Measurements from ENCODE around the gene WDR27. TPM values are rescaled to one million over a fixed set of nuclear protein-coding genes. Genes with fewer than 3 reads are reported as not detected.

The WDR27 gene
- total and polyA plus RNA-seq, 10 of the 15 experiments (the other 5 are each of a cell fraction or from before 2014, with no cell fraction given) = 1.9 to 33.2 (median 19.0) TPM

- Histone ChIP-seq H3K9ac (ENCODE audit: control insufficient read depth, insufficient read depth, low read length) (no peak overlapping the region), H3K79me2 (ENCODE audit: control insufficient read depth, insufficient read depth, low read length) (no peaks in the 10 kb centered on the region), H4K20me1 (ENCODE audit: control insufficient read depth, insufficient read depth) (no peaks in the 10 kb centered on the region), H3K27me3 (replicated peaks in 1 of 2; ENCODE audit: control insufficient read depth in 2 of 2, insufficient read depth in 2 of 2, low read length in 1 of 2) (no peaks in the 10 kb centered on the region), H2AFZ (ENCODE audit: control insufficient read depth, low read depth, low read length) (no peak overlapping the region), H3K4me2 (ENCODE audit: control insufficient read depth, insufficient read depth) (no peak overlapping the region), H3K36me3 (ENCODE audit: control insufficient read depth in 2 of 2, insufficient read depth in 2 of 2, low read length in 1 of 2) (no peaks in the 10 kb centered on the region; a peak in 1 of 4 replicates), H3K4me3 (no peak overlapping the region), H3K9me3 (replicated peaks; ENCODE audit: control insufficient read depth, insufficient read depth, low read length) (no peaks in the 10 kb centered on the region), H3K27ac (ENCODE audit: control insufficient read depth, insufficient read depth) (no peak overlapping the region), H3K4me1 (ENCODE audit: control insufficient read depth, insufficient read depth, low read length) (no peaks in the 10 kb centered on the region)
- DNase-seq (ENCODE audit: low read depth, low spot score) (no peak), FAIRE-seq (no peak), ATAC-seq (no peak)
- WGBS (ENCODE audit: insufficient coverage, insufficient replicate concordance, low lambda C conversion rate, missing lambda C conversion rate) = 74% methylated on average over 4 of the region's 4 CpGs
- intact Hi-C loops (cut with micrococcal nuclease; ENCODE audit: unreplicated experiment) = no loop called here
- no TSS peak for BruUV-seq (replicated peaks)
- SMC1A ChIA-PET (ENCODE audit: uncharacterized antibody, unreplicated experiment) = no interaction called here
- RAD21 ChIA-PET (ENCODE audit: unreplicated experiment) = no interaction called here
- CTCF ChIA-PET = no interaction called here
- POLR2A ChIA-PET = no interaction called here
- in situ Hi-C loops (cut with MboI) = no loop called here
- TF ChIP-seq GATAD2B (conservative IDR thresholded peaks at IDR 0.05; ENCODE audit: low read depth) (no peak), NFIC (IDR thresholded peaks at IDR 0.05; ENCODE audit: low read depth, low read length) (no peak), NFYB (IDR thresholded peaks at IDR 0.05; ENCODE audit: insufficient read depth, low read depth, low read length) (no peak)
- TF ChIP-seq, protein P1, sequence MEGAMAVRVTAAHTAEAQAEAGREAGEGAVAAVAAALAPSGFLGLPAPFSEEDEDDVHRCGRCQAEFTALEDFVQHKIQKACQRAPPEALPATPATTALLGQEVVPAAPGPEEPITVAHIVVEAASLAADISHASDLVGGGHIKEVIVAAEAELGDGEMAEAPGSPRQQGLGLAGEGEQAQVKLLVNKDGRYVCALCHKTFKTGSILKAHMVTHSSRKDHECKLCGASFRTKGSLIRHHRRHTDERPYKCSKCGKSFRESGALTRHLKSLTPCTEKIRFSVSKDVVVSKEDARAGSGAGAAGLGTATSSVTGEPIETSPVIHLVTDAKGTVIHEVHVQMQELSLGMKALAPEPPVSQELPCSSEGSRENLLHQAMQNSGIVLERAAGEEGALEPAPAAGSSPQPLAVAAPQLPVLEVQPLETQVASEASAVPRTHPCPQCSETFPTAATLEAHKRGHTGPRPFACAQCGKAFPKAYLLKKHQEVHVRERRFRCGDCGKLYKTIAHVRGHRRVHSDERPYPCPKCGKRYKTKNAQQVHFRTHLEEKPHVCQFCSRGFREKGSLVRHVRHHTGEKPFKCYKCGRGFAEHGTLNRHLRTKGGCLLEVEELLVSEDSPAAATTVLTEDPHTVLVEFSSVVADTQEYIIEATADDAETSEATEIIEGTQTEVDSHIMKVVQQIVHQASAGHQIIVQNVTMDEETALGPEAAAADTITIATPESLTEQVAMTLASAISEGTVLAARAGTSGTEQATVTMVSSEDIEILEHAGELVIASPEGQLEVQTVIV (IDR thresholded peaks at IDR 0.05; ENCODE audit: borderline replicate concordance, partially characterized antibody) = no peak
- TF ChIP-seq, protein P2, sequence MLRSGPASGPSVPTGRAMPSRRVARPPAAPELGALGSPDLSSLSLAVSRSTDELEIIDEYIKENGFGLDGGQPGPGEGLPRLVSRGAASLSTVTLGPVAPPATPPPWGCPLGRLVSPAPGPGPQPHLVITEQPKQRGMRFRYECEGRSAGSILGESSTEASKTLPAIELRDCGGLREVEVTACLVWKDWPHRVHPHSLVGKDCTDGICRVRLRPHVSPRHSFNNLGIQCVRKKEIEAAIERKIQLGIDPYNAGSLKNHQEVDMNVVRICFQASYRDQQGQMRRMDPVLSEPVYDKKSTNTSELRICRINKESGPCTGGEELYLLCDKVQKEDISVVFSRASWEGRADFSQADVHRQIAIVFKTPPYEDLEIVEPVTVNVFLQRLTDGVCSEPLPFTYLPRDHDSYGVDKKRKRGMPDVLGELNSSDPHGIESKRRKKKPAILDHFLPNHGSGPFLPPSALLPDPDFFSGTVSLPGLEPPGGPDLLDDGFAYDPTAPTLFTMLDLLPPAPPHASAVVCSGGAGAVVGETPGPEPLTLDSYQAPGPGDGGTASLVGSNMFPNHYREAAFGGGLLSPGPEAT (IDR thresholded peaks at IDR 0.05; ENCODE audit: low read depth) = no peak
These were observed 72.6 kb downstream of the WDR27 start for GRCh38 chr6:169629256-169629655.
